Upper lobe of left lung (tissue), 4 donors: ENCODE data around the gene RBM20.

ENCODE experiments used
- POLR2A ChIP-seq, 4 donors: fragments of 450-650 bp; IDR thresholded peaks; one replicate each; pipeline ENCODE4 v1.5.1; 2016 to 2017; ENCODE audit warnings: antibody characterized with exemption in 4 of 4, mild to moderate bottlenecking in 2 of 4
- POLR2AphosphoS5 ChIP-seq, 2 donors: sonication (generic); formaldehyde crosslinking; IDR thresholded peaks; one replicate each; pipeline ENCODE4 v1.5.1; 2017; ENCODE audit warnings: antibody characterized with exemption in 2 of 2
- TF ChIP-seq, protein P1 (sequence below), 6 experiments: fragments of 450-650 bp in 4 of 6; fragments of 200-600 bp in 2 of 6; sonication (generic) in 2 of 6; IDR thresholded peaks; one replicate each; pipeline ENCODE4 v1.5.1; 2016 to 2019; ENCODE audit warnings: antibody characterized with exemption in 6 of 6

DNA sequence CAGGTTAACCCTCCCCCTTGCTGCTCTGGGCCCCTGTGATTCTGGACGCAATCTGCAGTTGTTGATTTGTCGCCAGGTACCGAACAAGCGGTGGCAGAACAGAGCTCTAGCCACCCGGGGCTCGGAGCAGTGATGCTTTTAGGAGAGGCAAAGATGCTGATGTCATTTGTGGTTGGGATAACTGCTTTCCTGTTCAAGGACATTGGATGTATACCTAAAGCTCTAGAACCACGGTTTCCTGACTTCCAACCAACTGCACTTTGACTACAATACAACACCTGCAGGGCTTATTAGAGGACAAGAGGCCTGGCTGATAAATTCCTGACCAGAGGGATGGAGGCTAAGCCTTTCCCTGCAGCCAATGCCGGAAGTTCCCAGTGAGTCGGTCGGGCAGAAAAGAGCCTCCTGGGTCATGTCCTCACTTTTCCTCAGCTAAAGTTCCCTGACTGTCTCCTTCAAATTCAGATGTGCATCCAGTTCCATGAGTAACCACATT lies 6.5 kb upstream of the RBM20 start:
- TF ChIP-seq, protein P1, sequence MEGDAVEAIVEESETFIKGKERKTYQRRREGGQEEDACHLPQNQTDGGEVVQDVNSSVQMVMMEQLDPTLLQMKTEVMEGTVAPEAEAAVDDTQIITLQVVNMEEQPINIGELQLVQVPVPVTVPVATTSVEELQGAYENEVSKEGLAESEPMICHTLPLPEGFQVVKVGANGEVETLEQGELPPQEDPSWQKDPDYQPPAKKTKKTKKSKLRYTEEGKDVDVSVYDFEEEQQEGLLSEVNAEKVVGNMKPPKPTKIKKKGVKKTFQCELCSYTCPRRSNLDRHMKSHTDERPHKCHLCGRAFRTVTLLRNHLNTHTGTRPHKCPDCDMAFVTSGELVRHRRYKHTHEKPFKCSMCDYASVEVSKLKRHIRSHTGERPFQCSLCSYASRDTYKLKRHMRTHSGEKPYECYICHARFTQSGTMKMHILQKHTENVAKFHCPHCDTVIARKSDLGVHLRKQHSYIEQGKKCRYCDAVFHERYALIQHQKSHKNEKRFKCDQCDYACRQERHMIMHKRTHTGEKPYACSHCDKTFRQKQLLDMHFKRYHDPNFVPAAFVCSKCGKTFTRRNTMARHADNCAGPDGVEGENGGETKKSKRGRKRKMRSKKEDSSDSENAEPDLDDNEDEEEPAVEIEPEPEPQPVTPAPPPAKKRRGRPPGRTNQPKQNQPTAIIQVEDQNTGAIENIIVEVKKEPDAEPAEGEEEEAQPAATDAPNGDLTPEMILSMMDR (IDR thresholded peaks at IDR 0.05): no peak
- TF ChIP-seq POLR2AphosphoS5 (IDR thresholded peaks at IDR 0.05) (no peak), POLR2A (IDR thresholded peaks at IDR 0.05) (no peak)
